ENCODE results near the gene CCDC47.

DNA sequence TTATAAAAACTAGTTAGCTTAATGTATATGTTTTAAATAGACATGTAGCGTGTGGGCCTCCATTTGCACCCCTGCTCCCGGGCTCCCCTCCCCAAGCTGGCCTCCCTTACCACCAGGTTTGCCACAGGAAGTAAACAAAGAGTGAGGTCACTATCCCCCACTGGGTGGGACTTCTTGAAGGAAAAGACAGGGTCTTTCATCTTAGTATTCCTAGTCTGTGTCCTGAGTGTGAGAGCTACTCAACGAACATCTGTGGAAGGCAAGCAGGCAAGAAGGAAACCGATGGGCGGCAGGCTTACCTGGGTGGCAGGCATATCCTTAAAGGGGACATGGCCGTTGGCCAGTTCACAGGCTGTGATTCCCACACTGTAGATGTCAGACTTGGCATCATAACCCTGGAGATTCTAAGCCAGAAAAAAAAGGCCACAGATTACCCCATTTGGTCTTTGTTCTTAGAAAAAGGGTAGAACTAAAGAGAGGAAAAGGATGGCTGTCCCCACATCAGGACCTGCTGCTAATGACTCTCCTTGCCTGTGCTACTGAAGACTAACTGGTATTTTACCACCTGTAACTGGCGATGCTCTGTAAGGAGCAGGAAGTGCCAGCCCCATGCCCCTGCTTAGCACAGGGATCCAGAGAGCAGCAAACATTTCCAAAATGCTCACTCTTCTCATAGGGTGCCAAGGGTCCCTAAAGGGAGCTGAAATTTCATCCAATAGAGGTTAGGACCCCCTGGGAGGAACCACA, 66.9 kb downstream of the CCDC47 start:
- TF ChIP-seq, protein P1, sequence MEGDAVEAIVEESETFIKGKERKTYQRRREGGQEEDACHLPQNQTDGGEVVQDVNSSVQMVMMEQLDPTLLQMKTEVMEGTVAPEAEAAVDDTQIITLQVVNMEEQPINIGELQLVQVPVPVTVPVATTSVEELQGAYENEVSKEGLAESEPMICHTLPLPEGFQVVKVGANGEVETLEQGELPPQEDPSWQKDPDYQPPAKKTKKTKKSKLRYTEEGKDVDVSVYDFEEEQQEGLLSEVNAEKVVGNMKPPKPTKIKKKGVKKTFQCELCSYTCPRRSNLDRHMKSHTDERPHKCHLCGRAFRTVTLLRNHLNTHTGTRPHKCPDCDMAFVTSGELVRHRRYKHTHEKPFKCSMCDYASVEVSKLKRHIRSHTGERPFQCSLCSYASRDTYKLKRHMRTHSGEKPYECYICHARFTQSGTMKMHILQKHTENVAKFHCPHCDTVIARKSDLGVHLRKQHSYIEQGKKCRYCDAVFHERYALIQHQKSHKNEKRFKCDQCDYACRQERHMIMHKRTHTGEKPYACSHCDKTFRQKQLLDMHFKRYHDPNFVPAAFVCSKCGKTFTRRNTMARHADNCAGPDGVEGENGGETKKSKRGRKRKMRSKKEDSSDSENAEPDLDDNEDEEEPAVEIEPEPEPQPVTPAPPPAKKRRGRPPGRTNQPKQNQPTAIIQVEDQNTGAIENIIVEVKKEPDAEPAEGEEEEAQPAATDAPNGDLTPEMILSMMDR (IDR thresholded peaks at IDR 0.05): no peak
- TF ChIP-seq POLR2A (IDR thresholded peaks at IDR 0.05): no peak
